ENCODE results near the gene SEC22C.

GRCh38 chr3:42601896-42602581 lies 20.3 kb upstream of the SEC22C start:
- TF ChIP-seq CTCF (IDR thresholded peaks at IDR 0.05; ENCODE audit: insufficient read depth, low read length, poor library complexity, severe bottlenecking) = no peak
- TF ChIP-seq EZH2phosphoT487 (conservative IDR thresholded peaks at IDR 0.05; ENCODE audit: low read length) = no peak
